Keratinocyte (primary cell): ENCODE results near the gene NDOR1.

Experiments
- CTCF ChIP-seq, 3 experiments: IDR thresholded peaks in 1 of 3; conservative IDR thresholded peaks in 1 of 3; optimal IDR thresholded peaks in 1 of 3; 2 replicates in 2 of 3; 3 replicates in 1 of 3; pipeline versions ENCODE3 to v1.5.1; 2011; ENCODE audit warnings: low read length in 3 of 3, mild to moderate bottlenecking in 3 of 3, moderate library complexity in 2 of 3, control low read depth in 1 of 3, inconsistent platforms in 1 of 3; ENCODE audit not compliant: insufficient read depth in 2 of 3; ENCODE audit errors: extremely low read depth in 1 of 3
- EZH2 ChIP-seq: IDR thresholded peaks from one replicate; pipeline ENCODE4 v1.6.1; 2012; ENCODE audit warnings: inconsistent platforms, mild to moderate bottlenecking, low read length, moderate library complexity

GRCh38 chr9:137169896-137170358 is 35.6 kb upstream of the NDOR1 start, which contains the start of gene LRRC26:
- TF ChIP-seq CTCF (optimal IDR thresholded peaks at IDR 0.05 in 1 of 3, IDR thresholded peaks at IDR 0.05 in 1 of 3, conservative IDR thresholded peaks at IDR 0.05 in 1 of 3; ENCODE audit: extremely low read depth in 1 of 3, insufficient read depth in 2 of 3, low read length in 3 of 3) = no peak
- TF ChIP-seq EZH2 = no peak
